HG02642 (cell line): Measurements from ENCODE around the gene AK8.
"Not testable (repeated sequence)": the region's sequence is repeated elsewhere in the genome, so short reads cannot be mapped to it uniquely, and the experiment has no call there.

Source experiments
- ATAC-seq: cut with Tn5 transposase; IDR thresholded peaks from one replicate; pipeline ENCODE4 v1.9.1; 2021; ENCODE audit warnings: mild to moderate bottlenecking; ENCODE audit not compliant: unreplicated experiment, poor library complexity

Gene AK8

DNA sequence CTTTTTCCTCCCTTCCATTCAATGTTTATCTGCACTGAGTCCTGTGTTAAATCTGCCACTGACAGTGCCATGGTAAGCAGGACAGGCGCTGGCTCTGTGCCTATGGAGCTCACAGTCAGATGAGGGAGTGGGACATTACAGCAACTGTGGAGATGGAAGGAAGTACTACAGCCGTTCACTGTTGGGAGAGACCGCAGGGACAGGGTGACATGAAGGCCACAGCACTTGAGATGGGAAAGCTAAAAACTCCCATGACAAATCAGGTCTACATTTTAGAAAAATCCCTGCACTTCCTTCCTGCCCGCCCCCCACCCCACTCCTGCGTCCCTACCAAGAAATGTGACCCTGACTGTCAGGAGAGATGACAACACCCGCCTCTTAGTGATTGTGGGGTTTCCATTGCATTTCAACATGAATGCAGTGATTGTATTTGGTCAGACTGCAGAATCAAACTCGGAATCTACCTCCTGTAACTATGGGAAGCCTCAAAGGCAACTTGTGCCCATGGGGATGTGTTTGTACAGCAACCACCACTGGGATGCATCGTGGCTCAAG lies 151.4 kb downstream of the AK8 start:
- ATAC-seq, result no peak

- ATAC-seq, result no peak
Measured at GRCh38 chr9:132725306-132725705, 152.8 kb downstream of the AK8 start.

GRCh38 chr9:132723809-132724208 lies 154.3 kb downstream of the AK8 start:
- ATAC-seq, result no peak

DNA sequence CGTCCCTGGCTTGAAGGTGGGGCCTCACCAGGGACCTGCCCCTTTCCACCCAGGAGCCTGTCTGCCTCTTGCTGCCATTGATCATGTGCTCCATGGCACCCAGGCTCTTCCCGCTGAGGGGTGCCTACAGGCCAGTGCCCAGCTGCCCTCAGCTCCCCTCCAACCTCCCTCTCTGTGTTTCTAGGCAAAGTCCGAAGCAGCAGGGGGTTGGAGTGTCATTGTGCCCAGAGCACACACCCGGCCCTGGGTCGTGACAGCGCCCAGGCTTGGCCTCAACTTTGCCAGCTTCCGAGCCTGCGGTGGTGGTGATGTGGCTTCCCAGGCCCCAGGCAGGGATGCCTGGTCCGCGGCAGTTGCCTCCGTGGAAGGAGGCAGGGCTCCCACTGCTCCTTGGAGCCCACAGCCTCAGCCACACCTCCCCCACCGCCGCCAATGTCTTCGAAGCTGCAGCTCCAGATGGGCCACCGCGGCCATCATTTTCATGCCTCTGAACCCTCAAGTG lies 155.5 kb downstream of the AK8 start:
- ATAC-seq, result no peak

- ATAC-seq, result no peak
Measured at GRCh38 chr9:132721661-132722060, 156.4 kb downstream of the AK8 start.

GRCh38 chr9:132718381-132718928 lies 159.6 kb downstream of the AK8 start:
- ATAC-seq, result not testable (repeated sequence)

DNA sequence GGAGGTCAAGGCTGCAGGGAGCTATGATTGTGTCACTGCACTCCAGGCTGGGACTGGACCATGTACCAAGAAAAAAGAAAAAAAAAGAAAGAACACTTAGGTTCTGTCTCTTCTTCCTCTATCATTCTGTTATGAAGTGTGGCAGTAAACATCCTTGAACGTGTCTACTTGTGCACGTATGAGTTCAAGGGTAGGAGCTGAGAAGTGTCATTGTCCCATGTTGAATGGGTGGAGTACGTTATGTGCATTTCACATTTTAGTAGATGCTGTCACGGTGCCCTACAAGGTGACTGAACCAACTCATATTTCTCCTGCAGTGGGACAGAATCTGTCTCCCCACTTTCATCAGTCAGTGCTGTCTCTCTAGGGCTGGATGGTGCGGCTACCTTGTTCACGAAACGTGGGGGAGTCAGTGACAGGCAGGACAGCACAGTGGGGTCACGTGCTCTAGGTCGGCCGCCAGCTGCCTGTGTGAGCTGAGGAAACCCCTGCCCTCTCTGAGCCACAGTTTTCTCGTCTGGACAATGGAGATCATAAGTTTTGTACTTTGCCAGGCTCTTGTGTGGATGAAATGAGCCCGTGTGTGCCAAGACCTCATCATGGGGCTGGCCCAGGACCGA lies 160.6 kb downstream of the AK8 start:
- ATAC-seq, result no peak

DNA sequence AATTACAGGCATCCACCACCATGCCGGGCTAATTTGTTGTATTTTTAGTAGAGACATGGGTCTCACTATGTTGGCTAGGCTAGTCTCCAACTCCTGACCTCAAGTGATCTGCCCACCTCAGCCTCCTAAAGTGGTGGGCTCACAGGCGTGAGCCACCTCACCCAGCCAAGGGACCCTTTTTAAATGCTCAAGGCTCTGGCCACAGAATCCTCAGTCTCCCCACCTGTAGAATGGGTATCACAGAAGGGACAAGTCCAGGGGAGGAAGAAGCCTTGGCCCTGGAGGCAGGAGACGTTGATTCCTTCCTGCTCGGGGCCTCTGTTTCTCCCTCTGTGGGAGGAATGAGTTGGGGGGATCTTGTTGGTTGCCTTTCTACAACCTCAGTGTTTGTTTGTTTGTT lies 162.1 kb downstream of the AK8 start:
- no peak for ATAC-seq

- no peak for ATAC-seq
Measured at GRCh38 chr9:132712753-132713152, 165.3 kb downstream of the AK8 start.

- ATAC-seq, result no peak
Measured at GRCh38 chr9:132711846-132712245, 166.2 kb downstream of the AK8 start.

DNA sequence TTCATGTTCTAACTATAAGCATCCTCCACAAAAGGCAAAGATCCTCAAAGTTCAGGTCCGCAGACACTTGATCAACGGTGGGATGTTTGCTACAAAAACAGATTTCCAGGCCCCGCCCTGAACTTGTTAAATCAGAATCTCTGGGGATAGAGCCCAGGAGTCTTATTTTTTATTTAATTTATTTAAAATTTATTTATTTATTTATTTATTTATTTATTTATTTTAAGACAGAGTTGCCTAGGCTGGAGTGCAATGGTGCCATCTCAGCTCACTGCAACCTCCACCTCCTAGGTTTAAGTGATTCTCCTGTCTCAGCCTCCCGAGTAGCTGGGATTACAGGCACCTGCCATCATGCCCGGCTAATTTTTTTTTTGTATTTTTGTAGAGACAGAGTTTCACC lies 166.9 kb downstream of the AK8 start:
- ATAC-seq, result not testable (repeated sequence)

DNA sequence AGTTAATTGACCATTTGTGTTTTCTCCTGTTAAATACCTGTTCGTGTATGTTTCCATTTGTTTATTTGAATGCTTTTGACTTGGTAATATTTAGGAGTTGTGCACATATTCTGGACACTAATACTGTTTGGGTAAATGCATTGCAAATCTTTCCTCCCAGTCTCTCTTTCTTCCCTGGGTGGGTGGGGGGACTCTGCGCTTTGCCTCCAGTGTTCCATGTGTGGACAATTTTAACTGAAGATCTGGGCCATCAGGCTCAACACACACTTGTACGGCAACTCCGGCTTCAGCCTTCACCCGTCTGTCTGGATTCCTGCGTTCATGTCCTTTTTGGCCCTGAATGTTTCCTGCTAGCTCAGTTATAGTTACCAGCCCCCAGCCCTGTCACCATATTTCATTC lies 167.8 kb downstream of the AK8 start:
- no peak for ATAC-seq

DNA sequence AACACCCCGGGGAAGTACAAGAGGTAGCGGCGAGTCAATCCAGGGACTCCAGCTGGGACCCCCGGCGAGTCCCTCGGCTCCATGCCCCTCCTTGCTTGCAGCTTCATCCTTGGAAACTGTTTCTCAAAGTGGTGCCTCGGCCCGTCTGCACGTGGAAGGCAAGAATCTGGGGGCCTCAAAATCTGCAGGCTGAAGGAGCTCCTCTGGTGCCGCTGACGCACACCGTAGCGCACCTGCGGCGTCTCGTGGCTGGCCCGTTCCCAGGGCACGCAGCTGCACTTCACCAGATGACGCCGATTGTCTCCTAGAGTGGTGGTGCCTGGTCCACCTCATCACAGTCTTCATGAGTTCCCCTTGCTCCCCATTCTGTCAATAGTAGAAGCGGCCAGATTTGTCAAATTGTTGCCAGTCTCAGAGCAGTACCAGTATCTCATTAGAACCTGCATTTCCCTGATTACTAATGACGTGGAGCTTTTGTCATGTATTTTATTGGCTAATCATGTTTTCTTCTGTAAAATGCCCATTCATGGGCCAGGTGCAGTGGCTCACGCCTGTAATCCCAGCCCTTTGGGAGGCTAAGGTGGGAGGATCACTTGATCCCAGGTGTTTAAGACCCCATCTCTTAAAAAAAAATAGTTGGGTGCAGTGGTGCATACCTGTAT lies 169.2 kb downstream of the AK8 start:
- no peak for ATAC-seq

DNA sequence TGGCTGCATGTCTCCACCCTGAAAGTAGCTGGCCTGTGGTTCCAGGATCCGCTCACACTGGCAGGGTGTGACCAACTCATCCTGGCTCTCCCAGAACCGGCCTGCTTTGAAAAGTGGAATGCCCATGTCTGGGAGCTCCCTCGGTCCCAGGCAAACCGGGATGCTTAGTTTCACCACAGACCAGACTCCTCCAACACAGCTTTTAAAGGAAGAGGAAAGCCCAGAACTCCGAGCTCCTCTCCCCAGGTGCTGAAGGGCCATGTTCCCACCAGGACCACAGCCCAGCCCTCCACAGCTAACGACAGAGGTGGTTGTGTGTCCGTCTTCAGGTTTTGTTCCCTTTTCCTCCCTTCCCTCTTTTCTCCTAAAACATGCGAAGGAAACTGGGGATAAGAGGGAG lies 169.8 kb downstream of the AK8 start:
- no peak for ATAC-seq

DNA sequence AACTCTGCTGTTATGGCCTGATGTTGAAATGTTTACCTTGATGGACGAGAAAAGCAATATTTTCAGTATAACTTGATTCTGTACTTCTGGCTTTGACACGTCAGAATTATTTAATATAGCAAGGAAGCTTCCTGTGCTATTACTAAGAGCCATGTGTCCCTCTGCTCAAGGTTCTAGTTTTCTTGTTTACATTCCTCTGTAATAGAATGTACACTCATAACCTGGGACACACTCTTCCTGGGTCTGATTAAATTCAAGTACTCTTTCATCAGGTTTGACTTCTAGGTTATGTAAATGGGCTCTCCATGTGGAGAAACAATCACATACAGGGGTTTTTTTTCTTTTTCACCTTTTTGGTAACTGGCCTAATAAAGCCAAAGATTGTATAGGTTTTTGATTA lies 174.7 kb downstream of the AK8 start:
- ATAC-seq, result no peak

DNA sequence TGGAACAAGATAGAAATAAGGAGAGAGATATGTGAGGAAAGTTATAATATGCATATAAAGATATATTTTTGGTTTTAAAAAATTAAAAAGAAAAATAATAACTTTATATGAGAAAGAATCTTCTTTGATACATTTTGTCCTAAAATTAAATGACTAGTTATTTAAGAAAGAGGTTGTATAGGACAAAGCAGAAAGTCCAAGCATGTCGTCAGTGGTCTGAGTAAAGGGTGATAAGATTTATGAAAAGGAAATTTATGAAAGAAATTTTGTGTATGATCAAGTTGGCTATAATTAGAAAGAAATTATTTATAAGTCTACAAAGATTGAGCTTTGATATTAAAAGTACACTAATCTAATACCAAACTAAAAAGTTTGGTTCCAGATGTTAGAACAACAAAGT lies 175.8 kb downstream of the AK8 start:
- no peak for ATAC-seq

DNA sequence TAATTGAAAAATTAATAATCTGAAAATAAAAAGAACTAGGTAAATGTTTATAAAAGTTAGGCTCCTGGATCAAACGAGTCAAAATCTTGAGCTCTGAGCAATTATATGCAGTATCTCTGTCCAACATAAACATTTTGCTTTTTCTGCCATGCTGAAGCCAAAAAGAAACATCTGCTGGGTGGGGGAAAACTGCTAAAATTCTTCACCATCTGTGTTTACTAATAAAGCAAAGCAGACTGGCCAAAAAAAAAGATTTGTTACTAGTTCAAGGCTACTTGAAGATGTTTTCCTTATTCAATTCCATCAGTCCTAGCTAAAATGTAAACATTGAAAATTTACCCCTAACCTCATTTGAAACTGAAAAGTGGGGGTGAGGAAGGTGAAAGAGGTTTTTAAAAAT lies 178.1 kb downstream of the AK8 start:
- ATAC-seq, result no peak

GRCh38 chr9:132698989-132699388 lies 179.1 kb downstream of the AK8 start:
- no peak for ATAC-seq

DNA sequence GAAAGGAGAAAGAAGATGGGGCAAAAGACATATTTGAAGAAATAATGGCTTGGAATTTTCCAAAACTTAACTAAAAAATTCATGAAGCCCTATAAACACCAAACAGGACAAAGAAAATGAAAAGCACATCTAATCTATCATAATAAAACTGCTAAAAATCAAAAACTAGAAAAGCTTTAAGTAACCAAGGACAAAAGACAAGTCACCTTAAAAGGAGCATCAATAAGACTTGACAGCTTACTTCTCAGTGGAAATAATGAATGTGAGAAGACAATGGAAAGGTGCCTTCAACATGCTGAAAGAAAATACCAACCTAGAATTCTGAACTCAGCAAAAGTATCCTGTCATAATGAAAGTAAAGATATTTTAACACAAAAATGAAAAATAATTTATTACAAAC lies 180.9 kb downstream of the AK8 start:
- no peak for ATAC-seq

- ATAC-seq, result no peak
Measured at GRCh38 chr9:132694144-132694543, 183.9 kb downstream of the AK8 start.

DNA sequence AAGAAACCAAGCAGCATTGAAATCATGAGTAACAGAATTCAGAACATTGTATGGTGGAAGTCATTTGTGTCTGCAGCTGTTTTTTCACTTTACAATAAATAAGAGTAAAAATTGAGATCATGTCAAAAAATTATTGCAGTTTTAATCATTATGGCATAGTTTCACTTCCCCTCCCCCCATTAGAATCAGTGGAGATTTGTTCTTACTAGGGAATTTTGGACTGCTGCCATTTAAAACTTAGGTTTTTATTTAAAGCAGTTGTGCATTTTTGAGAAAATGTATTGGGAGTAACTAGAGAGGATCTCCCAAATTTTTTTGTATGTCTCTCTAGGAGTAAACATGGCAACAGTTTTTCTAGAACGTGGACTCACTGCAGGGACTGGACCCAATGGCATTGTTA lies 187.4 kb downstream of the AK8 start:
- ATAC-seq, result no peak

GRCh38 chr9:132683873-132684272 lies 194.2 kb downstream of the AK8 start:
- no peak for ATAC-seq
